HL-60 (cell line): ENCODE measurements around the gene HNRNPUL1.
A peak's percentile ranks its signal among the peaks of the same experiment; 100 is the strongest.

Experiments used
- DNase-seq, 2 experiments: peaks; one replicate each; pipeline ENCODE4 v3.0.0-alpha.2; 2010 to 2020; ENCODE audit warnings: low read depth in 1 of 2, low spot score in 1 of 2
- H3K27ac ChIP-seq: fragments of 250-450 bp; sonication (Bioruptor Pico); replicated peaks from 2 replicates; pipeline ENCODE4 v1.5.1; 2020; ENCODE audit warnings: mild to moderate bottlenecking, moderate library complexity
- H3K27me3 ChIP-seq: fragments of 250-450 bp; sonication (Bioruptor Pico); 2 replicates; pipeline ENCODE4 v1.5.1; 2021; ENCODE audit warnings: mild to moderate bottlenecking, moderate library complexity; ENCODE audit not compliant: insufficient read depth, poor library complexity, severe bottlenecking
- H3K4me3 ChIP-seq: replicated peaks from 2 replicates; pipeline ENCODE4 v1.5.1; 2011; ENCODE audit warnings: mild to moderate bottlenecking, control low read depth, low read length; ENCODE audit not compliant: insufficient read depth
- GABPA ChIP-seq: IDR thresholded peaks from 2 replicates; pipeline ENCODE4 v1.6.1; 2012; ENCODE audit warnings: low read depth
- POLR2AphosphoS5 ChIP-seq: IDR thresholded peaks from 2 replicates; pipeline ENCODE4 v1.6.1; 2012; ENCODE audit warnings: low read depth
- SPI1 ChIP-seq: IDR thresholded peaks from 2 replicates; pipeline ENCODE4 v1.6.1; 2012; ENCODE audit warnings: low read depth, mild to moderate bottlenecking, borderline replicate concordance
- TF ChIP-seq, protein P1 (sequence below): IDR thresholded peaks from 2 replicates; pipeline ENCODE4 v1.6.1; 2012; ENCODE audit warnings: low read depth; ENCODE audit not compliant: insufficient replicate concordance
- TF ChIP-seq, protein P2 (sequence below): IDR thresholded peaks from one replicate; pipeline ENCODE4 v1.5.1; 2011; ENCODE audit warnings: low read length, control low read depth, inconsistent platforms; ENCODE audit not compliant: insufficient read depth

Gene HNRNPUL1

DNA sequence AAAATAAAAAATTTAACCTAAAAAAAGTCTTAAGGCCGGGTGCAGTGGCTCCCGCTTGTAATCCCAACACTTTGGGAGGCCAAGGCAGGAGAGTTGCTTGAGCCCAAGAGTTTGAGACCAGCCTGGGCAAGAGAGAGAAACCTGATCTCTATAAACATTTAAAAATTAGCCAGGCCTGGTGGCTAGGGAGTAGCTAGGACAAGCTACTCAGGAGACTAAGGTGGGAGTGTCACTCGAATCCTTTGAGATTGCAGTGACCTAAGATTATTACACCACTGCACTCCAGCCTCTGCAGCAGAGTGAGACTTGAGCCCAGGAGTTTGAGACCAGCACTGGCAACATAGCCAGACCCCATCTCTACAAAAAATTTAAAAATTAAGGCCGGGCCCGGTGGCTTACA, 46.9 kb downstream of the HNRNPUL1 start:
- no peaks in the 10 kb centered on the region for H3K27me3 ChIP-seq
- TF ChIP-seq POLR2AphosphoS5 (no peak), SPI1 (no peak), GABPA (no peak)
- TF ChIP-seq, protein P1, sequence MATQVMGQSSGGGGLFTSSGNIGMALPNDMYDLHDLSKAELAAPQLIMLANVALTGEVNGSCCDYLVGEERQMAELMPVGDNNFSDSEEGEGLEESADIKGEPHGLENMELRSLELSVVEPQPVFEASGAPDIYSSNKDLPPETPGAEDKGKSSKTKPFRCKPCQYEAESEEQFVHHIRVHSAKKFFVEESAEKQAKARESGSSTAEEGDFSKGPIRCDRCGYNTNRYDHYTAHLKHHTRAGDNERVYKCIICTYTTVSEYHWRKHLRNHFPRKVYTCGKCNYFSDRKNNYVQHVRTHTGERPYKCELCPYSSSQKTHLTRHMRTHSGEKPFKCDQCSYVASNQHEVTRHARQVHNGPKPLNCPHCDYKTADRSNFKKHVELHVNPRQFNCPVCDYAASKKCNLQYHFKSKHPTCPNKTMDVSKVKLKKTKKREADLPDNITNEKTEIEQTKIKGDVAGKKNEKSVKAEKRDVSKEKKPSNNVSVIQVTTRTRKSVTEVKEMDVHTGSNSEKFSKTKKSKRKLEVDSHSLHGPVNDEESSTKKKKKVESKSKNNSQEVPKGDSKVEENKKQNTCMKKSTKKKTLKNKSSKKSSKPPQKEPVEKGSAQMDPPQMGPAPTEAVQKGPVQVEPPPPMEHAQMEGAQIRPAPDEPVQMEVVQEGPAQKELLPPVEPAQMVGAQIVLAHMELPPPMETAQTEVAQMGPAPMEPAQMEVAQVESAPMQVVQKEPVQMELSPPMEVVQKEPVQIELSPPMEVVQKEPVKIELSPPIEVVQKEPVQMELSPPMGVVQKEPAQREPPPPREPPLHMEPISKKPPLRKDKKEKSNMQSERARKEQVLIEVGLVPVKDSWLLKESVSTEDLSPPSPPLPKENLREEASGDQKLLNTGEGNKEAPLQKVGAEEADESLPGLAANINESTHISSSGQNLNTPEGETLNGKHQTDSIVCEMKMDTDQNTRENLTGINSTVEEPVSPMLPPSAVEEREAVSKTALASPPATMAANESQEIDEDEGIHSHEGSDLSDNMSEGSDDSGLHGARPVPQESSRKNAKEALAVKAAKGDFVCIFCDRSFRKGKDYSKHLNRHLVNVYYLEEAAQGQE: no peak
- TF ChIP-seq, protein P2, sequence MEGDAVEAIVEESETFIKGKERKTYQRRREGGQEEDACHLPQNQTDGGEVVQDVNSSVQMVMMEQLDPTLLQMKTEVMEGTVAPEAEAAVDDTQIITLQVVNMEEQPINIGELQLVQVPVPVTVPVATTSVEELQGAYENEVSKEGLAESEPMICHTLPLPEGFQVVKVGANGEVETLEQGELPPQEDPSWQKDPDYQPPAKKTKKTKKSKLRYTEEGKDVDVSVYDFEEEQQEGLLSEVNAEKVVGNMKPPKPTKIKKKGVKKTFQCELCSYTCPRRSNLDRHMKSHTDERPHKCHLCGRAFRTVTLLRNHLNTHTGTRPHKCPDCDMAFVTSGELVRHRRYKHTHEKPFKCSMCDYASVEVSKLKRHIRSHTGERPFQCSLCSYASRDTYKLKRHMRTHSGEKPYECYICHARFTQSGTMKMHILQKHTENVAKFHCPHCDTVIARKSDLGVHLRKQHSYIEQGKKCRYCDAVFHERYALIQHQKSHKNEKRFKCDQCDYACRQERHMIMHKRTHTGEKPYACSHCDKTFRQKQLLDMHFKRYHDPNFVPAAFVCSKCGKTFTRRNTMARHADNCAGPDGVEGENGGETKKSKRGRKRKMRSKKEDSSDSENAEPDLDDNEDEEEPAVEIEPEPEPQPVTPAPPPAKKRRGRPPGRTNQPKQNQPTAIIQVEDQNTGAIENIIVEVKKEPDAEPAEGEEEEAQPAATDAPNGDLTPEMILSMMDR: no peak
- H3K27ac ChIP-seq: peak overlapping the region; percentile 95
- DNase-seq: no peak
- peak overlapping the region; percentile 67 for H3K4me3 ChIP-seq

DNA sequence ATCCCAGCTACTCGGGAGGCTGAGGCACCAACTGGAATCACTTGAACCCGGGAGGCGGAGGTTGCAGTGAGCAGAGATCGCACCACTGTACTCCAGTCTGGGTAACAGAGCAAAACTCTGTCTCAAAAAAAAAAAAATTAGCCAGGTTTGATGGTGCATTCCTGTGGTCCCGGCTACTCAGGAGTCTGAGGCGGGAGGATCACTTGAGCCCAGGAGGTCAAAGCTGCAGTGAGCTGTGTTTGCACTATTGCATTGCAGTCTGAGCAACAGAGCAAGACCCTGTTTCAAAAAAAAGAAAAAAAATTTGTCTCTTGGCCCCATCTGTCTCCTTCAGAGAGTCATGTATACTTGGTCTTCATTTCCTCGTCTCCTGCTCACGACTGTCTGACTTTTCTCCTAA, 47.4 kb downstream of the HNRNPUL1 start:
- H3K4me3 ChIP-seq: no peak overlapping the region

DNA sequence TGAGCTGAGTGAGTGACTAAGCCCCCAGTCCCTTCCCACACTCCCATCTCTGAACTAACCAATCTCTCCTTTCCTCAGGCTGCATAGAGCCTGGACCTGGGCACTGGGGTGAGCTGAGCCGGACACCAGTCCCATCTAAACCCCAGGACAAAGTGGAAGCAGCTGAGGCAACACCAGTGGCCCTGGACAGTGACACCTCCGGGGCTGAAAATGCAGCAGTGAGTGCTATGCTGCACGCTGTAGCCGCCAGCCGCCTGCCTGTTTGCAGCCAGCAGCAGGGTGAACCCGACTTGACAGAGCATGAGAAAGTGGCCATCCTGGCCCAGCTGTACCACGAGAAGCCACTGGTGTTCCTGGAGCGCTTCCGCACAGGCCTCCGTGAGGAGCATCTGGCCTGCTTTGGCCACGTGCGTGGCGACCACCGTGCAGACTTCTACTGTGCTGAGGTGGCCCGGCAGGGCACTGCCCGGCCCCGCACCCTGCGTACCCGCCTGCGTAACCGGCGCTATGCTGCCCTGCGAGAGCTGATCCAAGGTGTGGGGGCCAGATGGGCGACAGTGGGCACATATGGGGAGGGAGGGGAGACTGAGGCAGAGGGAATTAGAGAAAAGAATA, 52.2 kb downstream of the HNRNPUL1 start:
- Histone ChIP-seq H3K4me3 (no peak overlapping the region), H3K27me3 (no peaks in the 10 kb centered on the region), H3K27ac (no peak overlapping the region)
- TF ChIP-seq, protein P1: no peak
- TF ChIP-seq, protein P2: no peak
- no peak for TF ChIP-seq GABPA
- TF ChIP-seq SPI1: no peak
- no peak for TF ChIP-seq POLR2AphosphoS5
- no peak for DNase-seq

More for the DNA sequence above, 47.4 kb downstream of the HNRNPUL1 start:
- Histone ChIP-seq H3K27me3 (no peaks in the 10 kb centered on the region), H3K27ac (no peak overlapping the region)
- TF ChIP-seq, protein P2: no peak
- TF ChIP-seq POLR2AphosphoS5 (no peak), SPI1 (no peak), GABPA (no peak)
- TF ChIP-seq, protein P1: no peak
- DNase-seq: no peak
